Right forelimb (tissue), 1 donor: Measurements from ENCODE around the gene CTBP2.

ENCODE experiments used
- DNase-seq: peaks from one replicate; pipeline ENCODE4 v3.0.0-alpha.2; 2018

The CTBP2 gene

GRCh38 chr10:125101581-125101980 is 58.8 kb downstream of the CTBP2 start:
- DNase-seq: no peak

GRCh38 chr10:125101049-125101448 is 59.3 kb downstream of the CTBP2 start:
- no peak for DNase-seq

GRCh38 chr10:125097409-125098070 is 62.8 kb downstream of the CTBP2 start:
- no peak for DNase-seq

- DNase-seq: no peak
Measured at GRCh38 chr10:125096975-125097374, 63.4 kb downstream of the CTBP2 start.

- no peak for DNase-seq
Measured at GRCh38 chr10:125096371-125096770, 64.0 kb downstream of the CTBP2 start.

GRCh38 chr10:125095776-125096175 is 64.6 kb downstream of the CTBP2 start:
- DNase-seq: no peak

- no peak for DNase-seq
Measured at GRCh38 chr10:125095228-125095627, 65.1 kb downstream of the CTBP2 start.

GRCh38 chr10:125094806-125095205 is 65.6 kb downstream of the CTBP2 start:
- DNase-seq: no peak

GRCh38 chr10:125093974-125094705 is 66.2 kb downstream of the CTBP2 start:
- DNase-seq: no peak

- no peak for DNase-seq
Measured at GRCh38 chr10:125093199-125093973, 67.0 kb downstream of the CTBP2 start.

- DNase-seq: no peak
Measured at GRCh38 chr10:125092564-125093031, 67.8 kb downstream of the CTBP2 start.

GRCh38 chr10:125091891-125092290 is 68.5 kb downstream of the CTBP2 start:
- no peak for DNase-seq

GRCh38 chr10:125089469-125089868 is 70.9 kb downstream of the CTBP2 start:
- no peak for DNase-seq

- DNase-seq: no peak
Measured at GRCh38 chr10:125087897-125088215, 72.5 kb downstream of the CTBP2 start.

- DNase-seq: no peak
Measured at GRCh38 chr10:125087191-125087896, 73.0 kb downstream of the CTBP2 start.

GRCh38 chr10:125086691-125087090 is 73.7 kb downstream of the CTBP2 start:
- DNase-seq: no peak

- DNase-seq: no peak
Measured at GRCh38 chr10:125085258-125086054, 74.9 kb downstream of the CTBP2 start.

GRCh38 chr10:125084614-125085257 is 75.6 kb downstream of the CTBP2 start:
- DNase-seq: peak; percentile 70

GRCh38 chr10:125084191-125084613 is 76.2 kb downstream of the CTBP2 start:
- DNase-seq: no peak

GRCh38 chr10:125083576-125083920 is 76.8 kb downstream of the CTBP2 start:
- DNase-seq: no peak

GRCh38 chr10:125082881-125083575 is 77.3 kb downstream of the CTBP2 start:
- DNase-seq: no peak
